B cell (primary cell): ENCODE measurements around the gene CUL1. TPM values are rescaled to one million over a fixed set of nuclear protein-coding genes. Genes with fewer than 3 reads are reported as not detected.

Source experiments
- ATAC-seq: fragments of 200-7000 bp; cut with Tn5 transposase; one replicate; pipeline ENCODE4 v1.10.0; 2021; ENCODE audit warnings: low read depth, mild to moderate bottlenecking, moderate number of reproducible peaks, moderate library complexity
- CTCF ChIA-PET: fragments of 350-600 bp; sonication (Branson Sonifier 250); formaldehyde crosslinking; loops from one replicate; lab custom pipeline; 2021; ENCODE audit warnings: antibody characterized with exemption, inconsistent platforms; lab: Charles Lee
- POLR2A ChIA-PET: fragments of 350-600 bp; sonication (Branson Sonifier 250); formaldehyde crosslinking; loops from one replicate; lab custom pipeline; 2021; ENCODE audit warnings: antibody characterized with exemption; lab: Charles Lee
- DNase-seq: peaks from one replicate; pipeline ENCODE4 v3.0.0; 2013
- H2AFZ ChIP-seq: 2 replicates; pipeline ENCODE4 v1.6.1; 2012; ENCODE audit warnings: mild to moderate bottlenecking, low read depth, low read length; ENCODE audit not compliant: insufficient read depth, poor library complexity, severe bottlenecking
- H3K27ac ChIP-seq, 2 donors: 1 replicate in 1 of 2; 2 replicates in 1 of 2; pipeline ENCODE4 v1.5.1; 2012 to 2013; ENCODE audit warnings: low read length in 2 of 2, mild to moderate bottlenecking in 2 of 2, moderate library complexity in 1 of 2
- H3K27me3 ChIP-seq, 4 experiments: fragments of 200-600 bp in 1 of 4; sonication (generic) in 1 of 4; replicated peaks in 1 of 4; 1 replicate in 2 of 4; 2 replicates in 2 of 4; pipeline versions ENCODE4 v1.6.1 to v1.7.0; 2013 to 2016; ENCODE audit warnings: low read length in 3 of 4, mild to moderate bottlenecking in 2 of 4, mixed read lengths in 1 of 4, moderate library complexity in 1 of 4; ENCODE audit not compliant: insufficient read depth in 4 of 4, control insufficient read depth in 3 of 4; ENCODE audit errors: control extremely low read depth in 1 of 4
- H3K36me3 ChIP-seq, 2 experiments: replicated peaks in 1 of 2; 1 replicate in 1 of 2; 2 replicates in 1 of 2; pipeline versions ENCODE4 v1.6.1 to v1.7.1; 2013; ENCODE audit warnings: low read length in 1 of 2; ENCODE audit not compliant: insufficient read depth in 2 of 2, control insufficient read depth in 1 of 2; ENCODE audit errors: control extremely low read depth in 1 of 2, extremely low read depth in 1 of 2
- H3K4me1 ChIP-seq, 2 donors: fragments of 200-600 bp in 1 of 2; sonication (generic) in 1 of 2; 1 replicate in 1 of 2; 2 replicates in 1 of 2; pipeline versions ENCODE4 v1.5.1 to v1.6.1; 2013 to 2017; ENCODE audit warnings: low read length in 2 of 2; ENCODE audit not compliant: control insufficient read depth in 2 of 2, insufficient read depth in 2 of 2
- H3K4me2 ChIP-seq: replicated peaks from 2 replicates; pipeline ENCODE3; 2012; ENCODE audit warnings: mild to moderate bottlenecking, low read depth, low read length; ENCODE audit not compliant: poor library complexity, severe bottlenecking
- H3K4me3 ChIP-seq, 5 experiments: fragments of 200-600 bp in 1 of 5; sonication (generic) in 1 of 5; 1 replicate in 3 of 5; 2 replicates in 2 of 5; pipeline versions ENCODE4 v1.5.1 to v1.7.0; 2011 to 2016; ENCODE audit warnings: low read length in 4 of 5, mild to moderate bottlenecking in 4 of 5, low read depth in 2 of 5, control low read depth in 1 of 5, moderate library complexity in 1 of 5; ENCODE audit not compliant: insufficient read depth in 1 of 5; ENCODE audit errors: control extremely low read depth in 1 of 5, extremely low read depth in 1 of 5
- H3K79me2 ChIP-seq: fragments of 200-600 bp; sonication (generic); one replicate; pipeline ENCODE4 v1.6.0; 2016; ENCODE audit warnings: low read length; ENCODE audit not compliant: control insufficient read depth, insufficient read depth
- H3K9ac ChIP-seq: fragments of 200-600 bp; sonication (generic); 2 replicates; pipeline ENCODE4 v1.6.1; 2017; ENCODE audit warnings: mild to moderate bottlenecking, low read length, moderate library complexity
- H3K9me3 ChIP-seq, 3 donors: one replicate each; pipeline versions ENCODE4 v1.6.1 to v1.7.1; 2013; ENCODE audit warnings: low read length in 2 of 3; ENCODE audit not compliant: control insufficient read depth in 2 of 3, insufficient read depth in 1 of 3; ENCODE audit errors: control extremely low read depth in 1 of 3
- H4K20me1 ChIP-seq: 2 replicates; pipeline ENCODE4 v1.6.0; 2012; ENCODE audit warnings: mild to moderate bottlenecking, low read length; ENCODE audit not compliant: insufficient read depth, control insufficient read depth, poor library complexity, severe bottlenecking
- H3K27ac Mint-ChIP-seq: one replicate; pipeline ENCODE4 v1.8.0; 2021; ENCODE audit warnings: mixed read lengths
- H3K27me3 Mint-ChIP-seq: one replicate; pipeline ENCODE4 v1.8.0; 2021; ENCODE audit warnings: mixed read lengths
- H3K4me1 Mint-ChIP-seq: one replicate; pipeline ENCODE4 v1.8.0; 2021; ENCODE audit warnings: mixed read lengths
- H3K4me3 Mint-ChIP-seq: one replicate; pipeline ENCODE4 v1.8.0; 2021; ENCODE audit warnings: mixed read lengths
- H3K9me3 Mint-ChIP-seq: one replicate; pipeline ENCODE4 v1.8.0; 2022; ENCODE audit warnings: mixed read lengths; ENCODE audit not compliant: insufficient read depth
- EZH2 ChIP-seq: IDR thresholded peaks from 2 replicates; pipeline ENCODE4 v1.6.1; 2012; ENCODE audit warnings: borderline replicate concordance, low read depth, mild to moderate bottlenecking, moderate library complexity, low read length; ENCODE audit not compliant: insufficient read depth, poor library complexity, severe bottlenecking
- WGBS: methylation state at CpG from one replicate; pipeline ENCODE4 v1.1.5; 2013; ENCODE audit warnings: missing lambda C conversion rate; ENCODE audit not compliant: insufficient coverage; 5-methylcytosine and 5-hydroxymethylcytosine counted together
- intact Hi-C: fragments of 100-400 bp; cut with micrococcal nuclease; formaldehyde crosslinking; loops from one replicate; pipeline ENCODE4 v1.10.0; 2022
- polyA plus RNA-seq: library from polyadenylated mRNA; depleted of rRNA; stranded (reverse); fragments of >200 nt; gene quantifications from 2 replicates; pipeline ENCODE4 v1.2.3, GENCODE V29; 2012
- total RNA-seq, 2 donors: library from RNA; stranded (reverse); fragments of 120-200 nt in 1 of 2; gene quantifications; 1 replicate in 1 of 2; 2 replicates in 1 of 2; pipeline versions ENCODE4 v1.2.3 to v1.2.4, GENCODE V29; 2013 to 2022
- TF ChIP-seq, protein P1 (sequence below): fragments of 200-600 bp; IDR thresholded peaks from one replicate; pipeline ENCODE4 v1.8.0; 2022; ENCODE audit warnings: antibody characterized with exemption, mild to moderate bottlenecking

Gene CUL1
- total and polyA plus RNA-seq, 2 donors (not counting 1 experiment from before 2014, with no cell fraction given): 26.9 to 51.1 TPM

DNA sequence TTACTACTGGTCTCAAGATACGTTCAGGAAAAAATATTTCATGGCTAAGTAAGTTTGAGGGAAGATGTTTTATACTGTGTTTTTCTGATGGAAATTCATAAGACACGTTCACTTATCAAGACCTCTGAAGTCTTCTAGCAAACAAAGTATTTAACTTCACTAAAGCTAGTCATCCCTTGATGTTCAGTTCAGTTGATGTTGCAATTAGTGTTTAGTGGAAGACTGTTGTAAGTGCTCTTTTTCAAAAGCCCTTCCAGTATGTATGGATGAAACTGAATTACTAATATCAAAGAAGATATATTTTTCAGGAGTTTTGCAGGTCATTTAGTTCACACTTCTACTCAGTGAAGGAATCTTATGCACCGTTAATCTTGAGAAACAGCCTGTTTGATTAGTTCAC is 25.1 kb downstream of the CUL1 start:
- H3K9me3 Mint-ChIP-seq: no peaks in the 10 kb centered on the region
- TF ChIP-seq, protein P1, sequence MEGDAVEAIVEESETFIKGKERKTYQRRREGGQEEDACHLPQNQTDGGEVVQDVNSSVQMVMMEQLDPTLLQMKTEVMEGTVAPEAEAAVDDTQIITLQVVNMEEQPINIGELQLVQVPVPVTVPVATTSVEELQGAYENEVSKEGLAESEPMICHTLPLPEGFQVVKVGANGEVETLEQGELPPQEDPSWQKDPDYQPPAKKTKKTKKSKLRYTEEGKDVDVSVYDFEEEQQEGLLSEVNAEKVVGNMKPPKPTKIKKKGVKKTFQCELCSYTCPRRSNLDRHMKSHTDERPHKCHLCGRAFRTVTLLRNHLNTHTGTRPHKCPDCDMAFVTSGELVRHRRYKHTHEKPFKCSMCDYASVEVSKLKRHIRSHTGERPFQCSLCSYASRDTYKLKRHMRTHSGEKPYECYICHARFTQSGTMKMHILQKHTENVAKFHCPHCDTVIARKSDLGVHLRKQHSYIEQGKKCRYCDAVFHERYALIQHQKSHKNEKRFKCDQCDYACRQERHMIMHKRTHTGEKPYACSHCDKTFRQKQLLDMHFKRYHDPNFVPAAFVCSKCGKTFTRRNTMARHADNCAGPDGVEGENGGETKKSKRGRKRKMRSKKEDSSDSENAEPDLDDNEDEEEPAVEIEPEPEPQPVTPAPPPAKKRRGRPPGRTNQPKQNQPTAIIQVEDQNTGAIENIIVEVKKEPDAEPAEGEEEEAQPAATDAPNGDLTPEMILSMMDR: no peak
- TF ChIP-seq EZH2: no peak
- Histone ChIP-seq H3K79me2 (peaks cover 99% of the 10 kb centered on the region), H3K9ac (no peak overlapping the region), H3K4me2 (no peak overlapping the region), H3K4me1 (peaks cover 27 to 41% of the 10 kb centered on the region in 2 donors), H2AFZ (no peak overlapping the region), H4K20me1 (peaks cover 100% of the 10 kb centered on the region), H3K9me3 (no peaks in the 10 kb centered on the region), H3K27ac (no peak overlapping the region), H3K36me3 (peaks cover 0 to 8% of the 10 kb centered on the region in 2 experiments), H3K27me3 (no peaks in the 10 kb centered on the region), H3K4me3 (no peak overlapping the region)
- DNase-seq (no peak), ATAC-seq (no peak)
- POLR2A ChIA-PET: no interaction called here
- WGBS: 100% methylated on average over 1 of the region's 3 CpGs
- H3K4me3 Mint-ChIP-seq: no peak overlapping the region
- H3K27ac Mint-ChIP-seq: no peak overlapping the region
- no peaks in the 10 kb centered on the region for H3K27me3 Mint-ChIP-seq
- H3K4me1 Mint-ChIP-seq: peaks cover 78% of the 10 kb centered on the region
- intact Hi-C loops: no loop called here
- CTCF ChIA-PET: interaction anchor here (0.8 kb wide), 2 partner anchors 12 to 25 kb away, joined by 3 read pairs; partner anchors contain the start of gene CUL1

DNA sequence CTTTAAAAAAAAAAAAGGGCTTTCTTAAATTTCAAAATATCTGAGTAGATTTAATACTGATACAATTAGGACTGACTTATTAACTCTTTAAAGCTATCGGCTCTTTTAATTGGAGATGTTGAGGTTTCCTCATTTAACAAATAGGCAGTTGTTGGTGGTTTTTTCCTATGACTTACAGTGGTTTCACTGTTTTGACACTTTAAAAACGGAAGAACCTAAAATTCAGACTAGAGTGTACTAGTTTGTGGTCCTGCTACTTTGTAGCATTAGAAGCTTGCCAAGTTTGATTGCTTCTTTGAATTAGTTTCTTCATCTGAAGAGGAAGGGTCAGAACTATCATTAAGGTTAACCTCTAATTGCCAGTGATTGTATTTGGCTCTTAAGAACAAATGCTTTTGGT is 27.7 kb downstream of the CUL1 start:
- peaks cover 0 to 17% of the 10 kb centered on the region in 2 experiments for H3K36me3 ChIP-seq
- CTCF ChIA-PET: no interaction called here
- intact Hi-C loops: no loop called here
- H3K4me1 ChIP-seq: peaks cover 21 to 33% of the 10 kb centered on the region in 2 donors
- TF ChIP-seq, protein P1: no peak
- no peak for TF ChIP-seq EZH2
- H3K27ac Mint-ChIP-seq: no peak overlapping the region
- H3K4me3 Mint-ChIP-seq: no peak overlapping the region
- H2AFZ ChIP-seq: no peak overlapping the region
- peaks cover 86% of the 10 kb centered on the region for H3K79me2 ChIP-seq
- H3K9ac ChIP-seq: no peak overlapping the region
- ATAC-seq (no peak), DNase-seq (no peak)
- peaks cover 84% of the 10 kb centered on the region for H4K20me1 ChIP-seq
- no peak overlapping the region for H3K4me2 ChIP-seq
- H3K4me3 ChIP-seq: no peak overlapping the region
- no peaks in the 10 kb centered on the region for H3K9me3 Mint-ChIP-seq
- POLR2A ChIA-PET: no interaction called here
- H3K27ac ChIP-seq: no peak overlapping the region
- no peaks in the 10 kb centered on the region for H3K9me3 ChIP-seq
- peaks cover 63% of the 10 kb centered on the region for H3K4me1 Mint-ChIP-seq
- no peaks in the 10 kb centered on the region for H3K27me3 Mint-ChIP-seq
- WGBS: no CpG with 5 or more reads among the region's 2 CpGs
- H3K27me3 ChIP-seq: no peaks in the 10 kb centered on the region
